GM19043 (cell line): ENCODE measurements around the gene DCC.
"Not testable (repeated sequence)": the region's sequence is repeated elsewhere in the genome, so short reads cannot be mapped to it uniquely, and the experiment has no call there.

Experiments used
- ATAC-seq: cut with Tn5 transposase; IDR thresholded peaks from one replicate; pipeline ENCODE4 v1.9.1; 2021; ENCODE audit warnings: low read depth; ENCODE audit not compliant: unreplicated experiment

Gene DCC

DNA sequence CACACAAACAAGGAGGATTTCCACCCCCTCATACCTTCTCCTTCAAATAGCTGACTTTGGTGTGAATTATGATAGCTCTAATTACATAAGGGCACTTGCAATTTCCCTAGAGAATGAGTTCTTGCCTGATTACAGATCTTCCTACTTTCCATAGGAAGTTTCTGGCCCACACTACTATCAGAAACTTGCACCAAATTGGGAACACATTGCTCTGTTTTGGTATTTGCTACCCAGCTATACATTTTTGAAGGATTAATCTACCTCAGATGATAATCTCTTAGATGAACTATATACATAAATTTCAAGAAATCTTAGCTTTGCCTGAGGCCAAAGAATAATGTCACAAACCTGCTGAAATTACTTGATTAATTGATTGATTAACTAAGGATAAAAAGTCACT, 4.9 kb downstream of the DCC start:
- no peak for ATAC-seq

DNA sequence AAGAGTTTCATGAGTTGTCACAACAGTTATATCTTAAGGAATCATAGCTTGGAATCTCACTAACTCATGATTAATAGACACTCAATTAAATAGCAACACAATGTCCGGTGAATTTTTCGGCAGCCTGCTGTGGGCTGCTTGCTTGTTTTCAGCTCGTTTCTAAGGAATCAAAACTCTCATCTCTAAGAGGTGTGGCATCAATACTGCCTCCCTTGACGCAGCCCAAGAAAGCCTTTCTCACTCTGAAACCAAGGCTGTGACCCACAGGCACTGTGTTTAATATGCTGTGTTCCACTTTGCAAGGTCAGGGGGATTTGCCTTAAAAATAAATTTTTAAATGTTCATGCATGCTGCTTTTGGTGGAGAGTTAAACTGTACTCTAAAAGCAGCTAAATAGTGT, 5.4 kb downstream of the DCC start:
- no peak for ATAC-seq

DNA sequence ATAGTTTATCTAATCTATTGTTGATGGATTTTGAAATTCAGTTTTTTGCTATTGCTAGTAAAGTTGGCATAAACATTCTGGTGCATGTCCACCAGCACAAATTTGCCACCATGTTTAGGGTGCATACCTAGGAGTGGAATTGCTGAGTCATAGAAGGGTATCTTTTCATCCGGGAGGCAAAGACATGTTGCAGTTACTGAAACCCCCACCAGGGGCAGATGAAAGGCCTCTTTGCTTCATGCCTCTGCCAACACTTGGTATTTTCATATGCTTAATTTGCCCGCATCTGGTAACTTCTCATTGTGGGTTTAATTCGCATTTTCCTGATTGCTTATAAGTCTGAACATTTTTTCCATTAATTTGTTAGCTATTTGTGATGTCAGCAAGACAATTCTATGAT, 8.2 kb downstream of the DCC start:
- no peak for ATAC-seq

DNA sequence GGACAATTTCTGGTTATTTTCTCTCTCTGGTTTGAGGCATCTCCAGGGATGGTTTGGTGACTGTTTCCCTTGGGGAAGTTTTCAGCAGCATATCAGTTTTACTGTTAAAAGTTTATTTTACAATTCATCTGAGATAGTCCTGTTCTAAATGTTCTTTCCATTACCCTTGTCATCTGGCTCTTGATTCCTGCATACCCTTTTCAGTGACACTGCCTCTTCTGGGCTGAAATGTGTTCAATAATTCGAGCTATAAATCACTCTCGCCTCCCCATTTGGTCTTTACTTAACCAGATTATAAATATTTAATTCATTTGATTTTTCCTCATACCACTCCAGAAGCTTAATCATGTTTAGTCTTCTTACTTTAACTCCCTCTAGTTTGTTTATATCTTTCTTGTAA, 9.5 kb downstream of the DCC start:
- no peak for ATAC-seq

DNA sequence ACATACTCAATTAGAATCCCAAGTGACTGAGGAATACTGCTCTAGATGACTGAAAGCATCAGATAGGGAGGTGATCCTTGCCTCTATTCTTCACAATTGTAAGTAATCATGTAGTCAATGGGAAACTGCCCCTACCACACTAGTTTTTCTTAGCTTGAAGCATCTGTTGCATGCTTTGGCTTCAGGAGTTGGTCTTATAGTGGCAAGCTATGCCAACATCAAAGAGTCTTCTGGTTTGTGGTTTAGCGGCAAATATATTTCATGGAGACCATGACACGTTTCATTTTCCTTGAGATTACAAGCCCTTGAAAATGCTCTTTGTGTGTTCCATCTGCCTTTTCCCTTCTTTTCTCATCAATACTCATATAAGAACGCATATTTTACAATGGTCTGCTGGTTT, 12.9 kb downstream of the DCC start:
- no peak for ATAC-seq

DNA sequence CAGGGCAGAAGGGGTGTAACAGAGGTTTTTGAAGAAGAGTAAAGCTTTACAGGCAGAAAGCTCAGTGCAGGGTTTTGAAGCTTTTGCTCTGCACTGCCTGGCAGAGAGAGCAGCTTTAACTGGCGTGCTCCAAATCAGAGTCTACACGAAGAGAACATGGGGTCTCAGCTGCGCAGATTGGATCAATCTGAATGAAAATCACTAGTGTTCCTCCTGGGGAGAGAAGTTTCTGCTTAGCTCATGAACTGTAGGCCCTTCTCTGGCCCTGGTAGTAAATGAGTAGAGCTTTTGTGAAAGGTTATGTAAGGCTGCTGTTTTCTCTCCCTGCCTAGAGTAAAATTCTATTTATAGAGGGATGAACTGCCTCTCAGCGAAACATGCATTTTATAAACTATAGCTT, 13.6 kb downstream of the DCC start:
- no peak for ATAC-seq

DNA sequence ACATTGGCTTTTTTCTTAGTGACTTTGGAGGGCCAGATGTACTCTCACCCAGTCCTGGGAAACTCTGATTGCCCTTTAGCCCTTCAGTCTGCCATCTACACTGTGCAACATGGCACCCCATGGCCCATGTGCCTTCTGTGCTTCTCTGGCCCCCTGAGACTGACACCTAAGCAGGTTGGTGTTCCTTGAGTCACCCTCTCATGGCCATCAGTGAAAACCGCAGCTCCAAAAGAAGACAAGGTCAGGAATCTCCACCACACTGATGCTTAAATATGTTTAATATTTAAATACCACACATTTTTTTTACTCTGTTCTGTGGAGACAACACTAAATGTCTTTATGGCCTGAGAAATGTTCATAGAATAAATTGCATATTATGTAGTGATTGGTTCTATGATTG, 23.9 kb downstream of the DCC start:
- ATAC-seq: no peak

DNA sequence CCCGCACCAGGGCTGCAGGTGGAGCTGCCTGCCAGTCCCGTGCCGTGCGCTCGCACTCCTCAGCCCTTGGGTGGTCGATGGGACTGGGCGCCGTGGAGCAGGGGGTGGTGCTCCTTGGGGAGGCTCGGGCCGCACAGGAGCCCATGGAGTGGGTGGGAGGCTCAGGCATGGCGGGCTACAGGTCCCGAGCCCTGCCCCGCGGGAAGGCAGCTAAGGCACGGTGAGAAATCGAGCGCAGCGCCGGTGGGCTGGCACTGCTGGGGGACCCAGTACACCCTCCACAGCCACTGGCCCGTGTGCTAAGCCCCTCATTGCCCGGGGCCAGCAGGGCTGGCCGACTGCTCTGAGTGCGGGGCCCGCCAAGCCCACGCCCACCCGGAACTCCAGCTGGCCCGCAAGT, 26.9 kb downstream of the DCC start:
- ATAC-seq: not testable (repeated sequence)

DNA sequence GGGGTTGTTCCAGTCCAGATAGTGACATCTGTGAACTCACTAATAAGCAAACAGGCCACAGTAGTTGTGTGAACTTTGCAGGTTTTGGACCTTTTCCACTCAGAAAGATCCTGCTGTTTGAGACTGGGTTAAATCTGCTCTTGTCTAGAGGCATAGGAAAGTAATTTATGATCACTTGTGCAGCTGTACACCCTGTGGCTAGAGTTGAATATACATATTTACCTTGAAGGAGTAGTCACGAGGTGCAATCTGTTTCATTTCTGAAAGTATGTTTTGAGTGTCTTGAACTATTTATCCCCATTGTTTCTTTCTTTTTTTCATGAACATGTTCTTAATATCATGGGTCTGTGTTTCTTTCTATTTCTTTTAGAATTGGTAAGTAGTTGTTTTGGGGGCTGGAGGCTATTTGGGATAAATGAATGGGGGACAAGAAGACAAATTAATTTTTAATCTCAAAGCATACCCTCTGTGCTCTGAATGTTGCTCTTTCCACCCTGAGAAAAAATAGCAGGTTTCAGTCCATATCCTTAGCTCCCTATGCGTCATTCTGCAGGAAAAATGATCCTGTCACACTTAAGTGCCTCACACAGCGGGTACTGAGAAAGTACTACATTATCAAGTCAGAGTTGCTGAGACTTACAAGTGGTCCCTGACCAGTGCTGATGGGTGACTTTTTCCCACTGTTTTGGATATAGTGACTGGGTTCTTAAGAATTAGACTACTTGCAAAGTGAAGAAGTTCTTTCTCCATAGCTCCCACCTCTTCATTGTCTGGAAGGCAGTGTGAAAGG, 28.2 kb downstream of the DCC start:
- ATAC-seq: no peak

DNA sequence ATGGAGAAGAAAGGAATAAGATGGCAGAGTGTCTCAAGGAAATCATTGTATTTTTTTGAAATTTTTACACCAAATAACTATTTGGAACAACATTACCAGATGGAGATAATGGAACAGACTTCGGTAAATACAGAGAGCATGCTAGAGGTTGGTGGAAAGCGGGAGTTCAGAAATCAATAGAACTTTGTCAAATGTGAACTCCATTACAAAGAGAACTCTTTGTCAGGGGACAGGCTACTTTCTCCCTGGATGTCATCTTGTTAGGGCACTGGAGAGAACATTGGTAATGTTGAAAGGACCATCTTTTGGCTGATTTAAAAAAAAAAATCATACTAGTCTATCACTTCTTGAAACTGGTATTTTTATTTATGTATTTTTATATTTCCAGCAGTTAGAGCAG, 30.8 kb downstream of the DCC start:
- no peak for ATAC-seq

DNA sequence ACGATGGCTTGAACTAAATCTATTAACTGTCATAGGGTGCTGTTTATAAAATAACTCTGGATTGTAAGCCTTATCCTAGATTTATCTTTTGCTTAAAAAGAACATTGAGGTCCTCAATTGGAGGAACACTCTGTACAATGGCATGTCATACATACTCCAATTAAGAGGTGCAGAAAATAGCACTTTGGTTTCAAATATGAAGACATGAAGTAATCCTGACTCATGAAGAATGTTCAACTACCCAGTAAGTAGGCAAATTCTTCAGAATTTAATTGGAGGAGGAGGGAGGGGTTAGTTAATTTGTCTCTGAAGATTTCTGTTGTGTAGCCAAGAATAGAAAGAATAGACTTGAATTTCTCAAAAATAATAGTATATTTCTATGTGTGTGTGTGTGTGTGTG, 36.1 kb downstream of the DCC start:
- ATAC-seq: no peak

DNA sequence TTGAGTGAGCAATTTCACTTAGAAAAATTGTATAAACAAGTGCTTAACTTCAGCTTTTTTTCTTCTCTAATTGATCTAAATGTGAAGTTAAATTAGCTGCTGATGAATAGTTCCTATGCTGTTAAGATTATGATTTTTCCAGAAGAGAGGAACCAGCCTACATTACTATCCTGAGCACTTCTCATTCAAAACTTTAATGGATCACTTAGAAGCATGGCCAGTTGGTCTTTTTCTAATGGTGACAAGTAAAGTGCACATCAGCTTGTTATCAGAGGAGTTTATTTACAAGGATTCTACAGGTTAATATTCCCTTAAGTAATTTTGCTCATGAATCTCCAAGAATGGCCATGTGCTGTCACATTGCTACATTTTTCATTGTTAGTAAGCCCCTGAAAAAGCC, 37.1 kb downstream of the DCC start:
- ATAC-seq: no peak

DNA sequence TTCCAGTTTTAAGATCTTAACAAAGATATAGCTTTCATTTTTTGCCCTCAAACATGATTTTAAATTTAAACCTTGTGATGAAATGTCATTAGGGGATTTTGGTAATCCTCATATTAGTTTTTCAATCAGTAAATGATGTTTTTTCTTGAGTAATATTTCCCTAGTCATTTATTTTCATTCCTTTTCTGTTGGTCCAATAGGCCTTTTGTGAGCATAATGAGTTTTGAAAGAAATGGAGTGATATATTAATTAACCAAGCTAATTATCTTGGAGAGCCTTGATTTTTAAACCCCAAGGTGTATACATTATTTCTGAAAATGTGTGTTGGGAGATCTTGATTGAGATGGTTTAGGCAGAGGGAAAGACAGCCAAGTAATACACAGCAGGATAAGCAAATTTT, 46.3 kb downstream of the DCC start:
- no peak for ATAC-seq

DNA sequence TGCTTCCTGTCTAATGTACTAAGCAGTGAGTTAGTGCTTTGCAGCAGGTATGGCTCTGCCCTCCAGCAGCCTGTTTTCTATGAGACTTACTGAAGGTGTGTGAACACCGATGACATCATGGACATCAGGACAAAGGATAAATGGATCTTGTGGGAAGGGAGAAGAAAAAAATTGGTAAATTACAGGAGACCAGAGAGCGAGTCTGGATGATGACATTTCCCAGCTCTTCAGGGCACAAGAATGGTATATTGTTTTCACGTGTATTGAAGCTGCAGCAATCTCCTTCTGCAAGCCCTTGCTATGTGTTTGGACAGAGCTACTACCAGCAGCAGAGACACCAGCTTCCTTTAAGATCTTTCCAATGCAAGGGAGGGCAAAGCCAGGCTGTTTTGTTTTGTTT, 47.2 kb downstream of the DCC start:
- ATAC-seq: no peak

DNA sequence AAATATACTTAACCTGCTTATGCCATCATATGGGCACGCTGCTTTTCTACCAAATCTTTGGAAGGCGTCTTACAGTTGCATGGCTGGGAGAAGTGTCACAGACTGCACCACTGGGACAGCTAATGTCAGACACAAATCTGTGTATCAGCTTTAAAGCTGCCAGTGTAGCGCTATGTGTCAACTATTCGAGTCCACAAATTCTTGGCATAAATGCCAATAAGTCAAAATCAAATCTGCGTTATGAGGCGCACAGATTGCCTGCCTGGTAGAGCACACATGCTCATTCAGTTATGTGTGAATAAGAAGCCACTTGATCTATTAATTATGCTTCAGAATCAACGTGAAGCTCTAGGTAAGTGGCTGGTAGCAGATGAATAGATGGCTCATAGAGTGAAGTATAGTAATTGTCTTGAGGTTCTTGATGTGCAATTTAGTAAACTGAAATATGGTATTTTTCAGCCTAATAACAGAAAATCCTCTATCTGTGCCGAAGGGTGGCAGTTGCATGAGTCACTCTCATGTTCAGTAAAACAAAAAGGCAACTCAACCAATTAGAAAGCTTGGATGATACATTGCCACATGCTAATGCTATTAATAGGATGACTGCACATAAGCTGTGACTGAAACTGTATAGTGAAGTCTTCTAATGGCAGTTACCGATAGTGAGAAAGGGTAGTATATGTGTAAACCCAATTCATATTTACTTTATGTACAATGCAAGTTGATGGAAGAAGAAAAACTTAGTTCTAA, 52.0 kb downstream of the DCC start:
- ATAC-seq: no peak

DNA sequence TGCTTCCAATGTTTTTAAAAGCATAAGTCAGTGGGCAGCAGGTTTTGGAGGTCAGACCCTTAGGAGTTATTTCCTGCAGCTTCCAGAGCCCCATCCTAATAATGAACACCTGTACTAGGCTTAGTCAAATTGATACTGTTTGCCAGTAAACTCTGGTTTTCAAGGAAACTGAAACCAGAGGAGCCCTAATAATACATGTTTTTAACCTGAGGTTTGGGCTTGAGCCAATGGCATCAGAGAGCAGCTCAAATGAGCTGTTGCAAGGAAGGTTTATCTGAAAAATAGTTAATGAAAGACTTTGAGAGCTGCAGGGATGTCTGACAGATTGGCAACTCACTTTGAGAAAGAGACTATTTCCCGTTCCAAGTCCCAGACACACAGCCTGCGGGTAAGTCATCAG, 54.6 kb downstream of the DCC start:
- no peak for ATAC-seq

DNA sequence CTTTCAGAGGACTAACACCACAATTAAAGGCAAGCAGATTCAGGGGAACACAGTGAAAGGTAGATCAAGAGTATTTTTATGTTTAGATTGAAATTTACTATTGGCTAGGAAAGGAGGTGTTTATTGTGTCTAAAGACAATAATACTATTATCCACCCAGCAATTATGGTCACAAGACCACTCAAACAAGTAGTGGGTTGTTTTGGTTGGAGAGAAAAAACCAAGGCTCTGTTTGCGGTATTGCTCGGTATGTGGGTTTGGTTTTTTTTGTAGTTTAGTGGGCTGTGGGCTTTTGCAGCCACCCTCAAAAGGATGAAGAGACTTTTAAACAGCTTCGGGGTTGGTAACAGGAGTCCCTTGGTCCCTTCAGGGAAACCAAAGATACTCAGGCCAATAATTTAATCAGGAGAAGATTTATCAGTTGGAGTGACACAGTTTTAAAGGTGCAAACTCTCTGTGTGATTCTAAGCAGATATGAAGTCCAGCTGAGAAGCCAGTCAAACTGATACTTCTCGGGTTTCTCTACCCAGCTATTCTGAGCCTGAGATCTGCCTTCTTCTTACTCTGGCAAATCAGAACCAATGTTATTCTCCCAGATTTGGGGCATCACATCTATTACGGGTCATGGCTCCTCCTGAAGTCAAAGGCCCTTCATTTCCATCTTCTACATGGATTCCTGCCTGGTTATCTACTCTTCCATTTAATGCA, 55.3 kb downstream of the DCC start:
- ATAC-seq: peak; percentile 49

DNA sequence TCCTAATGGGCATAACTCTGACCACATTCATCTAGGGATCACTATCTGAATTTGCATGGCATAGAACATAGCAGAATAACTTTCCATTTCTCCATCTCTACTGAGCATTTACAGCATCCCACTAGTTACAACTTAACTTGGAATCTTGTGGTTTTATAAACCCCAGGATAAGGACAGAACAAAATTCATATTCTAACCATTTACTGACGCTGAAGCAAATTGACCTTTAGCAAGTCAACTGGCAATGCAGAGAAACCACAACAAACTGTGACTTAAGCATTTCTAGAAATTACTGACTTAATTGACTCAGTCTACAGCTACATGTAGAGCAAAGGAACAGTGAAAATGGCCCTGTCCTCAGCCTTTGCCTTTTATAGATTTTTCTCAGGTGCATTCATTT, 61.2 kb downstream of the DCC start:
- ATAC-seq: no peak

DNA sequence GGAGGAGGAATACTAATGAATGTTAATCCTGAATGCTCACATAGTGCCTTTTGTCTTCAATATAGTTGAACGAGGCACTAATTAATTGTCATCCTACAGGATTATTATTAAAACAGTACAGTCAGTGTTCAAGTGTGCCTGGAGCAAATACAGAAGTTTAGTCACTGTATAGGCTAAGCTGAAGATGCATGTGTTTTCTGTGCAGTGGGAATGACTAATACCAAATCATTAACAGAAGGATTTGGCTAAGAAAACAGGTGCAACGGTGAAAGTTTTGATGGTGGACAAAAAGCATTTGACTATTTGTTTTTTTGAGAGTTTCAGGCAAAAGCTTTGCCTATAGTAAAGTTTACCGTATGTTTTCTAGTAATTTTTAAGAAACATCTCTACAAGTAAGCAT, 62.8 kb downstream of the DCC start:
- ATAC-seq: no peak

DNA sequence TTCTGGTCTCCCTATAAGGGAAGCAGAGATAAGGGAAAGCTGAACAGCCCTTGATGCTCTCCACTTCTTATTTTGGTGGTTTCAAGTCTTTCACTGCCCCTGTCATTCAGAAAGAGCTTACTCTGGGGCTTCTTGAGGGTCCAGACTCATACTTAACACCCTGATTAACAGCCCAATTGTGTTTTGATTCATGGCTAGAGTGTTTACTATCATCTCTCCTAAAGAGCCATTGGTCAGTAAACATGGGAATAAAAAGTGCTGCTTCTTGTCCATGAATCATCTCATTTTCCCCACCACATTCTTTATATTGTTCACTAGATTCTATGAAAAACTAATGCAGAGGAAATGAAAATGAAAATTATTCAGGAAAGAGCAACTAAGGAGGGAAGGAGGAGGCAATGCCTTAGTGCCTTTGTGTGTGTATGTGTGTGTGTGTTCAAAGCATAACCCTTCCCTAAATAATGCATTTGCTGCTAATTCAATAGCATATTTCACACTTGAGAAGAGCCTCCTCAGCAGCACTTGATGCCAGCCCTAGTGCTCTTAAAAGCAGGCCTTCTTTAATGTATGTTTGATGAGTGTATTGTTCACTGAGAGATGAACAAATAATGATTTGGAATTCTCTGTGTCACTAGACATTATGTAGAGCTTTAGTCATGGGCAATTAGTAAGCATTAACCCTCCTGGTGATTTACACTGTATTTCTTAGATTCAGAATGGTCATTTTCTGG, 63.5 kb downstream of the DCC start:
- no peak for ATAC-seq

DNA sequence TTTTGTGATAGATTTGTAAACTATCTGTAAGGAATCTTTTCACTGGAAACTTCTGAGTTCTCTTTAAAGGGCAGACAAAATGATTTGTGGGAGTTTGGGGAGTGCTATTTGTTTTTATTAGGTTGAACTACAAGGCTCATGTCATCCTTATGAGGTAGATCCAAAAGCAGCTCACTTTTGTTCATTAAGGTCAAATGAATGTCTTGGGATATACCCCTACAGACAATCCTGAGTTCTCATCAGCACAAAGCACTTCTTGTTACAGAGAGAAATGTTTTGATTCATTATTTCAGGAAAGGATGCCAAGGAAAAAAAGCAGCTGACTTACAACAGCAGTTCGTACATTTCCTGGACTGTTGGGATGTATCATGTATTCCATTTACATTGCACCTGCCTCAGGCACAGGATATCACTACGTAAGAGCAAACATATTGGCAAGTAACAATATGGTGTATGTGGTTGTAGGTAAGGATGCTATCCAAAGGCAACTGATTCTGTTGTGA, 68.9 kb downstream of the DCC start:
- no peak for ATAC-seq
